ENCODE results near the gene SH3RF3. TPM values are rescaled to one million over a fixed set of nuclear protein-coding genes. Genes with fewer than 3 reads are reported as not detected.

Gene SH3RF3
- total RNA-seq, 1 experiment from 2014 or later, result 4.9 TPM

GRCh38 chr2:109139865-109140396, 10.9 kb downstream of the SH3RF3 start:
- in situ Hi-C loops (cut with HindIII; ENCODE audit: low pct_unique_long_range_greater_than_20kb, low sequenced_read_pairs), result no loop called here
- no TSS peak for BruUV-seq (replicated peaks)
- ChIA-PET CTCF (no interaction called here), POLR2A (no interaction called here)
- TF ChIP-seq SIN3A (IDR thresholded peaks at IDR 0.05; ENCODE audit: borderline replicate concordance, insufficient read depth, low read depth, low read length), result no peak
- TF ChIP-seq, protein P1, sequence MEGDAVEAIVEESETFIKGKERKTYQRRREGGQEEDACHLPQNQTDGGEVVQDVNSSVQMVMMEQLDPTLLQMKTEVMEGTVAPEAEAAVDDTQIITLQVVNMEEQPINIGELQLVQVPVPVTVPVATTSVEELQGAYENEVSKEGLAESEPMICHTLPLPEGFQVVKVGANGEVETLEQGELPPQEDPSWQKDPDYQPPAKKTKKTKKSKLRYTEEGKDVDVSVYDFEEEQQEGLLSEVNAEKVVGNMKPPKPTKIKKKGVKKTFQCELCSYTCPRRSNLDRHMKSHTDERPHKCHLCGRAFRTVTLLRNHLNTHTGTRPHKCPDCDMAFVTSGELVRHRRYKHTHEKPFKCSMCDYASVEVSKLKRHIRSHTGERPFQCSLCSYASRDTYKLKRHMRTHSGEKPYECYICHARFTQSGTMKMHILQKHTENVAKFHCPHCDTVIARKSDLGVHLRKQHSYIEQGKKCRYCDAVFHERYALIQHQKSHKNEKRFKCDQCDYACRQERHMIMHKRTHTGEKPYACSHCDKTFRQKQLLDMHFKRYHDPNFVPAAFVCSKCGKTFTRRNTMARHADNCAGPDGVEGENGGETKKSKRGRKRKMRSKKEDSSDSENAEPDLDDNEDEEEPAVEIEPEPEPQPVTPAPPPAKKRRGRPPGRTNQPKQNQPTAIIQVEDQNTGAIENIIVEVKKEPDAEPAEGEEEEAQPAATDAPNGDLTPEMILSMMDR (IDR thresholded peaks at IDR 0.05), result no peak
- no peak for TF ChIP-seq POLR2AphosphoS5 (IDR thresholded peaks at IDR 0.05; ENCODE audit: low read depth, low read length)
- TF ChIP-seq, protein P2, sequence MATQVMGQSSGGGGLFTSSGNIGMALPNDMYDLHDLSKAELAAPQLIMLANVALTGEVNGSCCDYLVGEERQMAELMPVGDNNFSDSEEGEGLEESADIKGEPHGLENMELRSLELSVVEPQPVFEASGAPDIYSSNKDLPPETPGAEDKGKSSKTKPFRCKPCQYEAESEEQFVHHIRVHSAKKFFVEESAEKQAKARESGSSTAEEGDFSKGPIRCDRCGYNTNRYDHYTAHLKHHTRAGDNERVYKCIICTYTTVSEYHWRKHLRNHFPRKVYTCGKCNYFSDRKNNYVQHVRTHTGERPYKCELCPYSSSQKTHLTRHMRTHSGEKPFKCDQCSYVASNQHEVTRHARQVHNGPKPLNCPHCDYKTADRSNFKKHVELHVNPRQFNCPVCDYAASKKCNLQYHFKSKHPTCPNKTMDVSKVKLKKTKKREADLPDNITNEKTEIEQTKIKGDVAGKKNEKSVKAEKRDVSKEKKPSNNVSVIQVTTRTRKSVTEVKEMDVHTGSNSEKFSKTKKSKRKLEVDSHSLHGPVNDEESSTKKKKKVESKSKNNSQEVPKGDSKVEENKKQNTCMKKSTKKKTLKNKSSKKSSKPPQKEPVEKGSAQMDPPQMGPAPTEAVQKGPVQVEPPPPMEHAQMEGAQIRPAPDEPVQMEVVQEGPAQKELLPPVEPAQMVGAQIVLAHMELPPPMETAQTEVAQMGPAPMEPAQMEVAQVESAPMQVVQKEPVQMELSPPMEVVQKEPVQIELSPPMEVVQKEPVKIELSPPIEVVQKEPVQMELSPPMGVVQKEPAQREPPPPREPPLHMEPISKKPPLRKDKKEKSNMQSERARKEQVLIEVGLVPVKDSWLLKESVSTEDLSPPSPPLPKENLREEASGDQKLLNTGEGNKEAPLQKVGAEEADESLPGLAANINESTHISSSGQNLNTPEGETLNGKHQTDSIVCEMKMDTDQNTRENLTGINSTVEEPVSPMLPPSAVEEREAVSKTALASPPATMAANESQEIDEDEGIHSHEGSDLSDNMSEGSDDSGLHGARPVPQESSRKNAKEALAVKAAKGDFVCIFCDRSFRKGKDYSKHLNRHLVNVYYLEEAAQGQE (IDR thresholded peaks at IDR 0.05; ENCODE audit: insufficient read depth in 1 of 2, low read depth in 2 of 2, low read length in 1 of 2), result no peak
- TF ChIP-seq TCF7L2 (IDR thresholded peaks at IDR 0.05; ENCODE audit: low read depth, low read length), result no peak
- Histone ChIP-seq H3K27ac (ENCODE audit: low read length) (no peak overlapping the region), H3K9me3 (ENCODE audit: control insufficient read depth, insufficient read depth, low read depth, low read length) (no peaks in the 10 kb centered on the region), H3K27me3 (ENCODE audit: control insufficient read depth, insufficient read depth, low read length) (no peaks in the 10 kb centered on the region), H3K36me3 (ENCODE audit: control insufficient read depth, insufficient read depth, low read length) (no peaks in the 10 kb centered on the region), H3K4me3 (ENCODE audit: low read depth in 2 of 2, low read length in 2 of 2) (no peak overlapping the region), H3K4me1 (ENCODE audit: control insufficient read depth, insufficient read depth, low read length) (peaks cover 39% of the 10 kb centered on the region)
- DNase-seq (ENCODE audit: low read depth, low spot score) (no peak), ATAC-seq (no peak)
- intact Hi-C loops (cut with micrococcal nuclease; ENCODE audit: unreplicated experiment), result no loop called here

- Histone ChIP-seq H3K27ac (ENCODE audit: low read length) (no peak overlapping the region), H3K36me3 (ENCODE audit: control insufficient read depth, insufficient read depth, low read length) (no peaks in the 10 kb centered on the region), H3K27me3 (ENCODE audit: control insufficient read depth, insufficient read depth, low read length) (no peaks in the 10 kb centered on the region), H3K4me1 (ENCODE audit: control insufficient read depth, insufficient read depth, low read length) (peaks cover 29% of the 10 kb centered on the region), H3K9me3 (ENCODE audit: control insufficient read depth, insufficient read depth, low read depth, low read length) (no peaks in the 10 kb centered on the region), H3K4me3 (ENCODE audit: low read depth in 2 of 2, low read length in 2 of 2) (no peak overlapping the region)
- no peak for TF ChIP-seq SIN3A (IDR thresholded peaks at IDR 0.05; ENCODE audit: borderline replicate concordance, insufficient read depth, low read depth, low read length)
- no peak for TF ChIP-seq POLR2AphosphoS5 (IDR thresholded peaks at IDR 0.05; ENCODE audit: low read depth, low read length)
- TF ChIP-seq TCF7L2 (IDR thresholded peaks at IDR 0.05; ENCODE audit: low read depth, low read length), result no peak
- TF ChIP-seq, protein P2 (IDR thresholded peaks at IDR 0.05; ENCODE audit: insufficient read depth in 1 of 2, low read depth in 2 of 2, low read length in 1 of 2), result no peak
- TF ChIP-seq, protein P1 (IDR thresholded peaks at IDR 0.05), result no peak
- intact Hi-C loops (cut with micrococcal nuclease; ENCODE audit: unreplicated experiment), result no loop called here
- no peak for ATAC-seq
- in situ Hi-C loops (cut with HindIII; ENCODE audit: low pct_unique_long_range_greater_than_20kb, low sequenced_read_pairs), result no loop called here
- ChIA-PET POLR2A (no interaction called here), CTCF (no interaction called here)
- DNase-seq (ENCODE audit: low read depth, low spot score), result no peak
- BruUV-seq (replicated peaks), result no TSS peak
These were observed 12.1 kb downstream of the SH3RF3 start for GRCh38 chr2:109141006-109141600.

All from Panc1 (cell line).